Measurements from ENCODE around the gene HOXA13.
A peak's percentile ranks its signal among the peaks of the same experiment; 100 is the strongest.

Gene HOXA13

GRCh38 chr7:27205325-27206280 lies 5.7 kb upstream of the HOXA13 start:
- FAIRE-seq, result no peak

- FAIRE-seq, result no peak
Observed at GRCh38 chr7:27204851-27205322, 5.0 kb upstream of the HOXA13 start.

GRCh38 chr7:27203964-27204594 lies 4.2 kb upstream of the HOXA13 start:
- FAIRE-seq, result no peak

- FAIRE-seq, result no peak
Observed at GRCh38 chr7:27203365-27203953, 3.6 kb upstream of the HOXA13 start.

- FAIRE-seq, result no peak
Observed at GRCh38 chr7:27202862-27203134, 2.9 kb upstream of the HOXA13 start.

GRCh38 chr7:27202018-27202861 lies 2.3 kb upstream of the HOXA13 start:
- no peak for FAIRE-seq

- FAIRE-seq, result no peak
Observed at GRCh38 chr7:27201580-27202017, 1.7 kb upstream of the HOXA13 start.

GRCh38 chr7:27200761-27201579 lies 1.1 kb upstream of the HOXA13 start:
- no peak for FAIRE-seq

- no peak for FAIRE-seq
Observed at GRCh38 chr7:27198871-27199801, 755 bp downstream of the HOXA13 start.

GRCh38 chr7:27198138-27198841 lies 1.6 kb downstream of the HOXA13 start:
- no peak for FAIRE-seq

- FAIRE-seq, result peak; percentile 15
Observed at GRCh38 chr7:27197137-27198042, 2.5 kb downstream of the HOXA13 start.

- FAIRE-seq, result peak; percentile 84
Observed at GRCh38 chr7:27196287-27196767, 3.6 kb downstream of the HOXA13 start.

- FAIRE-seq, result no peak
Observed at GRCh38 chr7:27194686-27195379, 5.1 kb downstream of the HOXA13 start.

- peak; percentile 76 for FAIRE-seq
Observed at GRCh38 chr7:27194002-27194352, 5.9 kb downstream of the HOXA13 start.

- FAIRE-seq, result no peak
Observed at GRCh38 chr7:27193335-27194001, 6.4 kb downstream of the HOXA13 start.

- FAIRE-seq, result no peak
Observed at GRCh38 chr7:27192546-27193334, 7.2 kb downstream of the HOXA13 start.
